NCI-H128 (cell line): ENCODE data around the gene DNAJC9.
A peak's percentile ranks its signal among the peaks of the same experiment; 100 is the strongest.
"Not testable (repeated sequence)": the region's sequence is repeated elsewhere in the genome, so short reads cannot be mapped to it uniquely, and the experiment has no call there.

ENCODE experiments used
- DNase-seq: peaks from one replicate; lab custom pipeline; 2025; ENCODE audit not compliant: unreplicated experiment; lab: John Stamatoyannopoulos, UW

DNAJC9 gene

GRCh38 chr10:73246646-73247508 is at the start of gene DNAJC9:
TSS of gene DNAJC9 (minus strand) at chr10:73247255. CDS start at chr10:73247189, 66 bp downstream.
- DNase-seq = peak; percentile 80

GRCh38 chr10:73293461-73293860 is 46.4 kb upstream of the DNAJC9 start:
- DNase-seq = no peak

GRCh38 chr10:73289958-73290357 is 42.9 kb upstream of the DNAJC9 start:
- DNase-seq = no peak

GRCh38 chr10:73287441-73287840 is 40.4 kb upstream of the DNAJC9 start:
- no peak for DNase-seq

- DNase-seq = no peak
Observed at GRCh38 chr10:73281097-73281496, 34.0 kb upstream of the DNAJC9 start.

- no peak for DNase-seq
Observed at GRCh38 chr10:73264423-73264822, 17.4 kb upstream of the DNAJC9 start.

- no peak for DNase-seq
Observed at GRCh38 chr10:73263693-73264347, 16.8 kb upstream of the DNAJC9 start.

GRCh38 chr10:73262880-73263555 is 16.0 kb upstream of the DNAJC9 start:
- no peak for DNase-seq

GRCh38 chr10:73262105-73262730 is 15.2 kb upstream of the DNAJC9 start:
- DNase-seq = no peak

- DNase-seq = no peak
Observed at GRCh38 chr10:73261362-73261995, 14.4 kb upstream of the DNAJC9 start.

- DNase-seq = not testable (repeated sequence)
Observed at GRCh38 chr10:73258612-73259011, 11.6 kb upstream of the DNAJC9 start.

GRCh38 chr10:73253225-73253555 is 6.1 kb upstream of the DNAJC9 start:
- DNase-seq = no peak

- peak; percentile 79 for DNase-seq
Observed at GRCh38 chr10:73252445-73253224, 5.6 kb upstream of the DNAJC9 start, which contains the start of gene MRPS16. TSS of gene MRPS16 (minus strand) at chr10:73252644. CDS start at chr10:73252482, 162 bp downstream.

- no peak for DNase-seq
Observed at GRCh38 chr10:73251683-73252444, 4.8 kb upstream of the DNAJC9 start.

GRCh38 chr10:73248259-73248724 is 1.2 kb upstream of the DNAJC9 start:
- DNase-seq = no peak

- no peak for DNase-seq
Observed at GRCh38 chr10:73247509-73248258, 629 bp upstream of the DNAJC9 start.

- no peak for DNase-seq
Observed at GRCh38 chr10:73246322-73246645, 771 bp downstream of the DNAJC9 start.

GRCh38 chr10:73244866-73245477 is 2.1 kb downstream of the DNAJC9 start:
- DNase-seq = no peak
